SU-DHL-6 (cell line): ENCODE measurements around the gene UBE4B.

ENCODE experiments used
- H2AFZ ChIP-seq: fragments of 200-600 bp; sonication (generic); 2 replicates; pipeline ENCODE4 v1.6.1; 2014; ENCODE audit warnings: low read depth, mild to moderate bottlenecking, moderate library complexity, mixed read lengths, antibody characterized with exemption, low read length; ENCODE audit not compliant: severe bottlenecking
- H3F3A ChIP-seq: fragments of 200-600 bp; shearing (Covaris generic); 2 replicates; pipeline ENCODE4 v1.6.0; 2016; ENCODE audit warnings: antibody characterized with exemption, mild to moderate bottlenecking; ENCODE audit not compliant: insufficient read depth
- H3K27ac ChIP-seq: fragments of 200-600 bp; sonication (generic); 2 replicates; pipeline ENCODE4 v1.5.1; 2016; ENCODE audit warnings: low read depth, mild to moderate bottlenecking, low read length, moderate library complexity, mixed read lengths
- H3K27me3 ChIP-seq: fragments of 200-600 bp; sonication (generic), shearing (Covaris generic); 2 replicates; pipeline ENCODE4 v1.6.0; 2014; ENCODE audit warnings: mild to moderate bottlenecking, low read length
- H3K36me3 ChIP-seq: fragments of 200-600 bp; sonication (generic); 2 replicates; pipeline ENCODE4 v1.6.1; 2014; ENCODE audit warnings: mild to moderate bottlenecking, low read length, mixed read lengths
- H3K4me2 ChIP-seq: fragments of 300-600, 200-600 bp; shearing (Covaris generic), sonication (generic); 2 replicates; pipeline ENCODE4 v1.6.0; 2014; ENCODE audit warnings: low read length, low read depth, mild to moderate bottlenecking; ENCODE audit not compliant: poor library complexity, severe bottlenecking
- H3K4me3 ChIP-seq: fragments of 200-600 bp; sonication (generic); 2 replicates; pipeline ENCODE4 v1.5.1; 2014; ENCODE audit warnings: antibody characterized with exemption, low read length, mild to moderate bottlenecking, mixed read lengths; ENCODE audit not compliant: insufficient read depth, poor library complexity, severe bottlenecking
- H3K79me2 ChIP-seq: fragments of 200-600 bp; sonication (generic); 2 replicates; pipeline ENCODE4 v1.6.1; 2014; ENCODE audit warnings: mild to moderate bottlenecking, low read length, moderate library complexity; ENCODE audit not compliant: insufficient read depth
- H3K9ac ChIP-seq: fragments of 200-600 bp; sonication (generic); 2 replicates; pipeline ENCODE4 v1.7.0; 2014; ENCODE audit warnings: mild to moderate bottlenecking, low read length
- H3K9me2 ChIP-seq: fragments of 200-600 bp; sonication (generic); replicated peaks from 2 replicates; pipeline ENCODE4 v1.6.1; 2014; ENCODE audit warnings: low read length; ENCODE audit not compliant: insufficient read depth
- H3K9me3 ChIP-seq: fragments of 200-600 bp; sonication (generic); 2 replicates; pipeline ENCODE4 v1.6.1; 2014; ENCODE audit warnings: low read length, mixed read lengths; ENCODE audit not compliant: insufficient read depth
- H4K20me1 ChIP-seq: fragments of 200-600 bp; sonication (generic); 2 replicates; pipeline ENCODE4 v1.6.1; 2014; ENCODE audit warnings: low read depth, mild to moderate bottlenecking, antibody characterized with exemption, low read length, moderate library complexity, mixed read lengths
- CTCF ChIP-seq: fragments of 200-600 bp; sonication (generic); IDR thresholded peaks from one replicate; pipeline ENCODE4 v1.5.1; 2017; ENCODE audit warnings: antibody characterized with exemption, mild to moderate bottlenecking, low read length, moderate library complexity; ENCODE audit not compliant: insufficient read depth, poor library complexity, severe bottlenecking
- EZH2phosphoT487 ChIP-seq: fragments of 200-600 bp; sonication (generic), shearing (Covaris generic); conservative IDR thresholded peaks from 2 replicates; pipeline ENCODE4 v1.6.1; 2018; ENCODE audit warnings: mild to moderate bottlenecking, antibody characterized with exemption, low read length, moderate library complexity, mixed read lengths

UBE4B gene

DNA sequence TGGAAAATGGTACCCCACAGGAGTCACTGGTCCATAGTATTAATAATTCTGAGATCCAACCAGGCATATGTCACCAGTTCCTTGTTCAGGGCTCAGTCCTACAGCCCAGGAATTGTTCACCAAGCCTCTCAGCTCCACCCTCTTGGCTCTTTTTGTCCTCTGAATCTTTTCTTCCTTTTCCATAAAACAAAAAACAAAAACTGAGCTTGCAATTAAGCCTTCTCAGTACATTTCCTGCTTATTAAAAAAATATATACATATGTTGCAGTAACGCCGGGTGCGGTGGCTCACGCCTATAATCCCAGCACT lies 154.2 kb downstream of the UBE4B start:
- no peaks in the 10 kb centered on the region for H3K79me2 ChIP-seq
- no peak overlapping the region for H3K4me2 ChIP-seq
- H3K27me3 ChIP-seq: no peaks in the 10 kb centered on the region
- no peak overlapping the region for H3K27ac ChIP-seq
- TF ChIP-seq CTCF (no peak), EZH2phosphoT487 (no peak)
- no peaks in the 10 kb centered on the region for H3K9me3 ChIP-seq
- no peak overlapping the region for H3K4me3 ChIP-seq
- no peak overlapping the region for H2AFZ ChIP-seq
- no peaks in the 10 kb centered on the region for H4K20me1 ChIP-seq
- no peak overlapping the region for H3K9ac ChIP-seq
- no peaks in the 10 kb centered on the region for H3F3A ChIP-seq
- no peaks in the 10 kb centered on the region for H3K9me2 ChIP-seq
- H3K36me3 ChIP-seq: no peaks in the 10 kb centered on the region

DNA sequence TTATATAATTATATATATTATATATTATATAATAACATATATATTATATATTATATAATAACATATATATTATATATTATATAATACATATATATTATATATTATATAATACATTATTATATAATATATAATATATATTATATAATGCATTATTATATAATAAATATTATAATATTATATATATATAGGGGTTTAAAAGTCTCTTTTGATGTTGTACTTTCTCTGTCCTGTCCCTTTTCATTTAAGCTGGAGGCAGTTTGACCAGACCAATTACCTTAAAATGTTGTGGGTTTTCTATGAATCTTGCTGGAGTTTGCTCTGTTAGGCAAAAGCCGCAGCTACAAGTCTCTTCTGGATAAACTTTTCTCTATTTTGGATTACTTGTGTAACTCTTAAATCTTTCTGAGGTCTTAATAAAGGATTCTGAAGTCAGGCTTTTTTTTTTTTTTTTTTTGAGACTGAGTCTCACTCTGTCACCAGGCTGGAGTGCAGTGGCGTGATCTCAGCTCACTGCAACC lies 155.4 kb downstream of the UBE4B start:
- Histone ChIP-seq H3K9me2 (no peaks in the 10 kb centered on the region), H3K27ac (no peak overlapping the region), H3K4me2 (no peak overlapping the region), H3K4me3 (no peak overlapping the region), H3K27me3 (no peaks in the 10 kb centered on the region), H2AFZ (no peak overlapping the region), H3K9me3 (no peaks in the 10 kb centered on the region), H3K36me3 (no peaks in the 10 kb centered on the region), H3K79me2 (no peaks in the 10 kb centered on the region), H3F3A (no peaks in the 10 kb centered on the region), H3K9ac (no peak overlapping the region), H4K20me1 (no peaks in the 10 kb centered on the region)
- TF ChIP-seq CTCF: no peak

GRCh38 chr1:10189659-10190058 lies 156.9 kb downstream of the UBE4B start:
- Histone ChIP-seq H2AFZ (no peak overlapping the region), H3K27ac (no peak overlapping the region), H3K9ac (no peak overlapping the region), H3K27me3 (no peaks in the 10 kb centered on the region), H3K4me3 (no peak overlapping the region), H3K79me2 (no peaks in the 10 kb centered on the region), H3F3A (no peaks in the 10 kb centered on the region), H4K20me1 (no peaks in the 10 kb centered on the region), H3K4me2 (no peak overlapping the region), H3K9me3 (no peaks in the 10 kb centered on the region), H3K9me2 (no peaks in the 10 kb centered on the region), H3K36me3 (no peaks in the 10 kb centered on the region)
- TF ChIP-seq EZH2phosphoT487 (no peak), CTCF (no peak)

DNA sequence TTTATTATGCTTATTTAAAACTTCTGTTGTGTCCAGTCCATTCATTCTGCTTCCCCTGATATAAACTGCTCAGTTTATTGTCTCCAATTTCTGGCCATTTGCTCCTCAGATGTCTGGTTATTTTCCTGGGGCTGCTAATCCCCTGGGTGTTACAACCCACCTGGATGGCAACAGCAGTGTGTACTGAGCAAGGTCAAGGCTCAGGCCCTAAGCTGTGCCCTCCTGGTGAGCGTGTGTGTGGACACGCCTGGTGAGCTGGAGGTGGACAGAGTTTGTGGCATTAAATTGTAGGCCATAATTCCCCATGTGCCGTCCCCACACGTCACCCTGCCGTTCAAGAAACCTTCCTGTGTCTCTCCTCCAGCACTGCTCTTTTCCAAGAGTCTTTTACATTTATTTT lies 159.5 kb downstream of the UBE4B start:
- Histone ChIP-seq H3F3A (no peaks in the 10 kb centered on the region), H3K79me2 (no peaks in the 10 kb centered on the region)
- no peak for TF ChIP-seq EZH2phosphoT487
- TF ChIP-seq CTCF: no peak

More for the DNA sequence above, 159.5 kb downstream of the UBE4B start:
- Histone ChIP-seq H3K36me3 (no peaks in the 10 kb centered on the region), H3K4me3 (no peak overlapping the region), H3K9ac (no peak overlapping the region), H2AFZ (no peak overlapping the region), H3K9me3 (no peaks in the 10 kb centered on the region), H3K4me2 (no peak overlapping the region), H3K27me3 (no peaks in the 10 kb centered on the region), H3K27ac (no peak overlapping the region), H3K9me2 (no peaks in the 10 kb centered on the region), H4K20me1 (no peaks in the 10 kb centered on the region)
